ELF-1 (cell line): ENCODE results near the gene SPR.

Source experiments
- DNase-seq: peaks from one replicate; pipeline ENCODE4 v3.0.0-alpha.2; 2016; ENCODE audit warnings: low read depth, low spot score

SPR gene

GRCh38 chr2:72887032-72887739, at the start of gene SPR:
TSS of gene SPR (plus strand) at chr2:72887408. CDS start at chr2:72887433, 25 bp downstream.
- DNase-seq = peak; percentile 48

GRCh38 chr2:72840066-72840465, 47.1 kb upstream of the SPR start:
- DNase-seq = no peak

GRCh38 chr2:72841462-72842125, 45.6 kb upstream of the SPR start:
- peak; percentile 69 for DNase-seq

GRCh38 chr2:72843301-72843700, 43.9 kb upstream of the SPR start:
- no peak for DNase-seq

- DNase-seq = no peak
These were observed 40.8 kb upstream of the SPR start for GRCh38 chr2:72846171-72847095.

- DNase-seq = no peak
These were observed 39.5 kb upstream of the SPR start for GRCh38 chr2:72847534-72848315.

- DNase-seq = no peak
These were observed 38.6 kb upstream of the SPR start for GRCh38 chr2:72848436-72849137.

- no peak for DNase-seq
These were observed 38.1 kb upstream of the SPR start for GRCh38 chr2:72849138-72849462.

GRCh38 chr2:72851333-72851732, 35.9 kb upstream of the SPR start:
- DNase-seq = peak; percentile 51

- peak; percentile 81 for DNase-seq
These were observed 27.4 kb upstream of the SPR start for GRCh38 chr2:72859831-72860262.

- peak; percentile 98 for DNase-seq
These were observed 24.8 kb upstream of the SPR start for GRCh38 chr2:72862239-72862988.

GRCh38 chr2:72863046-72863445, 24.2 kb upstream of the SPR start:
- no peak for DNase-seq

GRCh38 chr2:72864500-72864899, 22.7 kb upstream of the SPR start:
- DNase-seq = no peak

GRCh38 chr2:72871060-72871459, 16.1 kb upstream of the SPR start:
- DNase-seq = no peak

- no peak for DNase-seq
These were observed 15.3 kb upstream of the SPR start for GRCh38 chr2:72871880-72872279.

- DNase-seq = peak; percentile 57
These were observed 3.7 kb upstream of the SPR start for GRCh38 chr2:72883356-72883962.

GRCh38 chr2:72886505-72887031, 640 bp upstream of the SPR start:
- DNase-seq = no peak

- DNase-seq = peak; percentile 93
These were observed 681 bp downstream of the SPR start for GRCh38 chr2:72887740-72888437.
